Head of caudate nucleus (tissue), 42 donors: Measurements from ENCODE around the gene FUT6.

Source experiments
- DNase-seq, 42 donors: peaks; one replicate each; pipeline versions ENCODE4 v3.0.0 to v3.0.0-alpha.2; 2020 to 2021; ENCODE audit warnings: mixed read lengths in 7 of 42
- intact Hi-C: fragments of 100-400 bp; cut with DNase I; formaldehyde crosslinking; loops from one replicate; pipeline ENCODE4 v1.15.0; 2022

The FUT6 gene

DNA sequence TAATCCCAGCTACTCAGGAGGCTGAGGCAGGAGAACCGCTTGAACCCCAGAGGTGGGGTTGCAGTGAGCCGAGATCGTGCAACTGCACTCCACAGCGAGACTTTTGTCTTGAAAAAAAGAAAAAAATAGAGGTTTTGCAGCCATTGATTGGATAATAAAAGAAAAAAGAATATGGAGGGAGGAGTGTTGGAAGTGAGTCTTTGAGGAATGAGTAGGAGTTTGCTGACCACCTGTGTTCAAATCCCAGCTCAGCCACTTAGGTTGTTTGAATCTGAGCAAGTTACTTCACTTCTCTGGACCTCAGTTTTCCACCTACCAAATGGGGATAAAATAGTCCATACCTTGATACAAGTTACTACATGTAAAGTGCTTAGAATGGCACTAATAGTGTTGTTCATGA is 28.4 kb downstream of the FUT6 start:
- intact Hi-C loops: no loop called here
- no peak for DNase-seq

DNA sequence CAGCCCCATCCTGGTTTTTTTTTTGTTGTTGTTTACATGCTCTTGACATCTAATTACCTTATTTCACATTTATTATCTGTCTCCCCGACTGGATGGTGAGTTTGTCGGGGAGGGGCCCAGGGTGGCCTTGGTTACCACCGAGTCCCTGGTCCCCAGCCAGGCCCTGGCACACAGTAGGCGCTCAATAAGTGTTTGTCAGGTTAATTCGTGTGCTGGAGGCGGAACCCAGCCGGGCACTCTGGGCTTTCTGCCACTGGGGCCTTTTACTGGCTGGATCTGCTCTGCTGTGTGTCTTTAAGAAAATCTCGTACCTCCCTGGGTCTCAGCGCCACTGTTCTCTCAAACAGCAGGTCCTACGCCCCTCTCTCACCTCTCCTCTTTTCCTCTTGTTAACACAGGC is 30.0 kb downstream of the FUT6 start:
- intact Hi-C loops: no loop called here
- DNase-seq: no peak

DNA sequence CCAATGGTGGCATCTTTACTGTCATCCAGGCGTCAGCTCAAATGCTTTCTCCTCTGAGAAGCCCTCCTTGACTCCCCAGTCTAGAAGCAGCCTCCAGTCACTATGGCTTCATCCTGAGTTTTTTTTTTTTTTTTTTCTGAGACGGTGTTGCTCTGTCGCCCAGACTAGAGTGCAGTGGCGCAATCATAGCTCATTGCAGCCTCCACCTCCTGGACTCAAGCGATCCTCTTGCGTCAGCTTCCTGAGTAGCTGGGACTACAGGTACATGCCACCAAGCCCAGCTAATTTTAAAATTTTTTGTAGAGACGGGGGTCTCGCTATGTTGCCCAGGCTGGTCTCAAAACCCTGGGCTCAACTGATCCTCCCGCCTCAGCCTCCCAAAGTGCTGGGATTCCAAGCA is 30.4 kb downstream of the FUT6 start:
- no peak for DNase-seq
- intact Hi-C loops: no loop called here

DNA sequence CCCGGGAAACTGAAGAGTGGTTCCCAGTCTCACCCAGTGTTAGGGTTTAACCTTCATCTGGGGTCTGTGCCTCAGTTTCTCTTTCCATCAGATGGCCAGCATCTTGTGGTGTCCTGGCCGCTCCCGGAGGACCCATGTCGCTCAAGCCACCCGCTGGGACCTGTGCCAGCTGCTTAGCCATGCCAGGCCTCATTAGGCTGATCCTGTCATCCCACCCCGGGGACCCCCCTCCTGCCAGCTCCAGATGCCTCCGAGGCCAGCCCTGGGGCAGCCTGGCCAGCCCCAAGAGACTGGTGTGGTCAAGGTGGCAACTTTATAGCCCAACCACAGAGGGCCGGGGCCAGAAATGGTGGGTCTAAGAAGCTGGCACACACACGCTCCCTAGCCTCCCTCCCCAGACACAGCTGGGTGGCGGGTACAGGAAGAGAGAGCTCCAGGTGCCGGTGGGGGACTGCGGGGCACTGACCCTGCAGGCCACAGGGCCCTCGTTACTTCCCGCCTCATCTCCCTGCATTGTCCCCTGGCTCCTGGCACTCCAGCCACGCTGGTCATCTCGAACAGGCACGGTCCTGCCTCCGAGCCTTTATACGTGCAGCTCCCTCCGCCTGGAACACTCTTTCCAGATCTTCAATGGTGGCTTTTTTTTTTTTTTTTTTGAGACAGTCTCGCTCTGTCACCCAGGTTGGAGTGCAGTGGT is 31.2 kb downstream of the FUT6 start:
- DNase-seq: no peak
- intact Hi-C loops: no loop called here

DNA sequence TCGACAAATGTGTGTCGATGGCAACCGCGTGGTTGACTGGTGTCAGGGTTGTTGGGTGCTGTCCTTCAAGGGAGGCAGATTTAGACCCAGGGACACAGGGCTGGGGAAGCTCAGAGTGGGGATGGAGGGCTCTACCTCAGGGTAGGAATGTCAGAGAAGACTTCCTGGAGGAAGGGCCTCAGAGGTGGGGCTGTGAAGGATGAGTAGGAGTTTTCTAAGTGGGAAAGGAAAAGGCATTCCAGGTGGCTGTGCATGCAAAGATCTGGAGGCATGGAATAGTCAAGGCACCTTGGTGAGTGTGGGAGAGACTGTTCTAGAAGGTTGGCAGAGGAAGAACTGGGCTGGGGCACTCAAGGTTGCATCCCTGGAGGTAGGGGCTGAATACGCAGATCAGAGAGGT is 32.6 kb downstream of the FUT6 start:
- intact Hi-C loops: no loop called here

DNA sequence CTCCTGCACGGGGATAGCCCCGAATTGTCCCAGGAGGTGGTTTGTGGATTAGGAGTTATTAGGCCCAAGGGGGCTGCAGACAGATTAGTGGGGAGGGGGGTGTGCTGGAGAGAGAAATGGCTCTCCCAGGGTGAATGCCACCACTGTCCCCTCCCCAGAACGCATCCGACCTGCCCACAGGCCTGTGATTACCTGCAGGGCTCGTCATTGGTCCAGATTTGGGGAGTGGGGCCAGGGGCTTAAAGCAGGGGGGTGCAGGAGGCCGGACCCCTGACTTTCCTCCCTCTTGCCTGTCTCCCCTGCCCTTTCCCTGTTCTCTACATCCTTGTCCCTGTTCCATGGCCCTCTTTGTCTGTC is 33.4 kb downstream of the FUT6 start:
- no peak for DNase-seq
- intact Hi-C loops: no loop called here

More for the DNA sequence above, 32.6 kb downstream of the FUT6 start:
- DNase-seq: no peak

DNA sequence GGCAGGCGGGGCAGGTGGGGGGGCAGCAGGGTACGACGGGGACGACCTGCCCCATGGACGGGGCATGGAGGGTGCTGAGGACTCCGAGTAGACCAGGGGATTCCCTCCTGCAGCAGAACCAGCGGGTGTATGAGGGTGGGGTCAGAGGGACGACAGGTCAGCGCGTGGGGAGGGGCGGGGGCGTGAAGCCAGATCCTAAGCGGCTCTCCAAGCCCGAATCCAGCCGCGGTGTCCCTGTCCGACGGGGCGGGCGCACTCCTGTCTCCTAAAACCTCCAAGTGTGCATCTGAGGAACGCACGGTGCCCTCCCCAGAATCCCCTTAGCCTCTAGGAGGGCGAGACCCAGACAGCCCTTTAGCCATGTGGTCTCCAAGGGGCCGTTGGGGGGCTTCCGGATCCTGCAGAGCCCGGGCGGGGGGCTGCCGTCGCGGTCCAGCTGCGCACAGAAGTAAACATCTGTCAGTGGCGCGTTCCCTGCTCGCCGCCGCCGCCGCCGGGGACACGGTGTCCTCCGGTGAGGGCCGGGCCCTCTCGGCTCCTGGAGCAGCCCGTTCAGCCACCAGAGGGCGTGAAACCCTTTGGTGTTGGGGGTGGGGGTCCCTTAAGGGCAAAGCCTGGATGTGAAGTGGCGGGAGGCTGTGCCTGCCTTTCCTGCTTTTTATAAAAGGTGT is 33.9 kb downstream of the FUT6 start:
- peak in 11 of 42 donors; percentile 17 to 60 (median 37) for DNase-seq
- intact Hi-C loops: no loop called here

DNA sequence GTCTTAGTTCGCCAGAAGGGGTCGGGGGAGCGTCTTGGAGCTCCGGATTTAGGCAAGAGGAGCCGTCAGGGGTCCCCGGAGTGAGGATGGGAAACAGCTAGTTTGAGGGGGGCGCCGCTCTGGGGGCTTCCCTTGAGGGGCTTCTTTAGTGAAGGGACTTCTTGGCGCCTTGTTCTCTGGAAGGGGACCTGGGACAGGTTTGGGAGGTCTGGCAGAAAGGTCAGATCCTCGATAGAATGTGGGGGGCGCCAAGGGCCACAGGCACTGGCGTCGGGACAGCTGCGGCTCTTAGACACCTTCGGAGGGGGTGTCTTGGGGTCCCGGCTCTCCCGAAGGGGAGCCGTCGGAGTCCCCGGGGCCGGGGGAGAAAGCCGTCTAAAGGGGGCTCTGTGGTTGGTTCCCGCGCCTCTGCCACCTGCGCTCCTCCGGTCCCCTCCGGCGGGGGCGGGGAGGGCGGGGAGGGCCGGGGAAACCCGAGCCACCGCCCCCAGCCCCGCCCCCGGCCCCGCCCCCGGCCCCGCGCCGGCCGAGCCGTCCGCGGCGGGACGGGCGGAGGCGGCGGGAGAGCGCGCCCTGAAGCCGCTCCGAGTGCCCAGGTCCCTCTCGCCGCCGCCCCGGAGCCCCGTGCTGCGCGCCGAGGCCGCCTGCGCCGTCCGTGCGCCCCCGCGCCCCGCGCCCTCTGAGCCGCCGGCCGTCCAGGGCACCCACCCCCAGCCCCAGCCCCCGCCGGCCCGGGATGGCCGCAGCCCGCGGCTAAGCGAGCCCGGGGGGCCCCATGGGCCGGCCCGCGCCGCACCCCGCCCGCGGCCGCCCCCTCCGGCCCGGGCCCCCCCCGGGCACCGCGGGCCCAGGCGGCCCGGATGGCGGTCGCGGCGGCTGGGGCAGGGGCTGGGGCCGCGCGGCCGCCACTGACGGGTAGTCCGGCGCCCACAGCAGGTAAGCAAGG is 34.7 kb downstream of the FUT6 start, which contains the start of gene NRTN:
TSS of gene NRTN (plus strand) at position 552 of the 946 bp plus-strand sequence. CDS start 19,099 bp downstream, outside the sequence.
- intact Hi-C loops: no loop called here
- DNase-seq: no peak

DNA sequence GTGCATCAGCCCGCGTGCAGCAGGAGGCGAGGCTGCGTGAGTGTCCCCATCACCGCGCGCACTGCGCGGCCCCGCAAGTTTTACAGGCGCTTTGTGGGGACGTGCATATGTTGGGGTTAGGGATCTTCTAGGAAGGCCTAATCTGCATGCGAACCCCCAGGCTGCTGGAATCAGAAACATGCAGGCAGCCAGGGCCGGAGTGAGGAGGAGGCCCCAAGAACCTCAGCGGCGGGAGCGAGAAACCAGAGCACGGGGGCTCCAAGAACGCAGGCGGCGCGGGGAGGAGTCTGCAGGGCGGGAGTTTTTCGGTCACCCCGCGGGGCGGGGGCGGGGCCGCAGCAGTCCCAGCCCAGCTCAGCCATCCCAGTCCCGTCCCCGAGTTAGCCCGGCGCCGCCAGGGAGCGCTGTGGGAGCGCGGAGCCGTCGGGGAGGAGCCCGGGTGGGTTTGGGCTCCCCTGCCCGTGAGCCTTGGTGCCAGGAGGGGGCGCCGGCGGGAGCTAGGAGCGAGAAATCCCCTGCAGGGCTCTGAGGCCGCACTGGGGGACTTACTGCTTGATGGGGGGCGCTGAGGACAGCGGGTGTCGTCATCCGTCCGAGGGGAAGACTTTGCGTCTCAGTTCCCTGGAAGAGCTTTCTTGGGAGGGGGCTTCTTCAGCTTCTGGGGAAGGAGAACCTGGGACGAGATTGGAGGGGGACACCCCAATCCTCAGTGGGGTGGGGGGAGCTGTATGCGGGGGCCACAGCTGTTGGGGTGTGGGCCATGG is 35.6 kb downstream of the FUT6 start:
- DNase-seq: peak in 36 of 42 donors; percentile 25 to 80 (median 55)
- intact Hi-C loops: no loop called here

DNA sequence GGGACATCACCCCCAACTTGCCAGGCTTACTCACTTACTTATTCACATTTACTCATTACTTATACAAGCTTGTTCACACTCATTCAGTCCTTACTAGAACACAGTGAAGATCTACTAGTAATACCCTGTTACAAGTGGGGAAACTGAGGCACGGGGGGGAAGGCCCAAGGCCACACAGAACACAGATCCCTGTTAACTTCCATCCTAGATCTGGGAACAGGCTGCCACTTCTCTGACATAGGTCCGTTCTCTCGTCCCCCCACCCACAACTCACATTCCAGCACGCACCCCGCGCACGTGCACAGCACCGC is 36.1 kb downstream of the FUT6 start:
- no peak for DNase-seq
- intact Hi-C loops: no loop called here

DNA sequence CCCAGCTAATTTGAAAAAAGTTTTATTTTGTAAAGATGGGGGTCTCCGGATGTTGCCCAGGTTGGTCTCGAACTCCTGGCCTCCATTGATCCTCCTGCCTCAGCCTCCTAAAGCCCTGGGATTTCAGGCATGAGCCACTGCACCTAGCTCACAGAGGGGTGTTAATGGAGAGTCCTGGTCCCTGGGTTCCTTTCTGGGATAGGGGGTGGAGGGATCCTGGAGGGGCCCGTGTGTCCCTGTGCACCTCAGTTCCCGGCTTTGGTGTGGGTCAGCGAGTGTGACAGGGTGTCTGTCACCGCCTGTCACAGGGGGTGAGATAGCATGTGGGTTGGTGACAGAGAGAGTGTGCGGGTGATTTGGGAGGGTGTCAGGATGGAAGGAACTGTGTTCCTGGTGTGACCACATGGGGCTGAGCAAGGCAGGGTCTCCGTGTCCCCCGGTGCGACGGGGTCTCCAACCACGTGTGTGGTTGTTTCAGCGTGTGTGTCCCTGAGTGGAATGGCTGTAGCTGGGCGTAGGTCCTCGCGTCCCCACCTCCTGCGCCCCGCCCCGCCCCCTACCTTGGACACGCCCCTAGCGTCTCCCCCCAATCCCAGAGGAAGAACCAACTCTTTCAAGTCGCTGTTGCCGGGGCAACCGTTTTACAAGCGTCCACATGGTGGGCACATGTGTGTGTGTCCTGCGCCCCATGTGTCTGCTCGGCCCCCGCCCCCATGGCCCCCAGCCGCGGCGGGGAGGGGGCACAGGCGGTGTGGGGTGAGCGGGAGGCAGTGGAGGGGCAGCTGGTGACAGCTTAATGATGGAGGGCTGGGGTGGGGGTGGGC is 37.5 kb downstream of the FUT6 start:
- intact Hi-C loops: no loop called here
- no peak for DNase-seq

DNA sequence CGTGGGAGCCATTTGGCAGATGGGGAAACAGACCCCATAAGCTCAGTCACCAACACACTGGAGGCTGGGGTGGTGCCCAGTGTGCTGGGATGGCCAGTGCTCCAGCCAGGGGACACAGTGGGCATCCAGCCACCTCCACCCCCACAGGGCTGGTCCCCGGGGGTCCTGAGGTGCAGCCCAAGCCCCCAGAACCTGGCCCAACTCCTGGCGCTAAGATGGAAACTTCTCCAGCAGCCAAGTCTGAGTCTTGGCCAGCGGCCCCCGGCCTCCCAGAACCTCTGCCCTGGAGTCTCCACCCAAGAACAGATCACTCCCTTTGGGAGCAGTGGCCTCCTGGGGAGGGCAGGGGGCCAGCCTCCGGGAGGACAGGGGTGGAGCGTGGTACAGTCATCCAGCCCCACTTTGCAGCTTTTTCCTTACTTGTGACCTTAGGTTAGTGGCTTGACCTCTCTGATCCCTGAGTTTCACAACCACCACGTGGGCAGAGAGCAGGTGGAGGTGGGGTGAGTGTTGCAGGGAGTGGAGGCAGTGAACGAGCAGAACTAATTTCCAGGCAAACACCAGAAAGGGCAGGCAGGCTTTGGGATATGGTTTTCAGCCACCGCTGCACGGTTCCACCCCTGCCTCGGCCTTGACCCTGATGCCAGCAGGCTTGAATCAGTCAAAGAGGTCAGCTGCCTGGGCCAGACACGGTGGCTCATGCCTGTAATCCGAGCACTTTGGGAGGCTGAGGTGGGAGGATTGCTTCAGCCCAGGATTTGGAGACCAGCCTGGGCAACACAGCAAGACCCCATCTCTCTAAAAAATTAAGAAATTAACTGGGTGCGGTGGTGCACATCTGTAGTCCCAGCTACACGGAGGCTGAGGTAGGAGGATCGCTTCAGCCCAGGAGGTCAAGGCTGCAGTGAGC is 38.9 kb downstream of the FUT6 start:
- DNase-seq: no peak
- intact Hi-C loops: no loop called here

DNA sequence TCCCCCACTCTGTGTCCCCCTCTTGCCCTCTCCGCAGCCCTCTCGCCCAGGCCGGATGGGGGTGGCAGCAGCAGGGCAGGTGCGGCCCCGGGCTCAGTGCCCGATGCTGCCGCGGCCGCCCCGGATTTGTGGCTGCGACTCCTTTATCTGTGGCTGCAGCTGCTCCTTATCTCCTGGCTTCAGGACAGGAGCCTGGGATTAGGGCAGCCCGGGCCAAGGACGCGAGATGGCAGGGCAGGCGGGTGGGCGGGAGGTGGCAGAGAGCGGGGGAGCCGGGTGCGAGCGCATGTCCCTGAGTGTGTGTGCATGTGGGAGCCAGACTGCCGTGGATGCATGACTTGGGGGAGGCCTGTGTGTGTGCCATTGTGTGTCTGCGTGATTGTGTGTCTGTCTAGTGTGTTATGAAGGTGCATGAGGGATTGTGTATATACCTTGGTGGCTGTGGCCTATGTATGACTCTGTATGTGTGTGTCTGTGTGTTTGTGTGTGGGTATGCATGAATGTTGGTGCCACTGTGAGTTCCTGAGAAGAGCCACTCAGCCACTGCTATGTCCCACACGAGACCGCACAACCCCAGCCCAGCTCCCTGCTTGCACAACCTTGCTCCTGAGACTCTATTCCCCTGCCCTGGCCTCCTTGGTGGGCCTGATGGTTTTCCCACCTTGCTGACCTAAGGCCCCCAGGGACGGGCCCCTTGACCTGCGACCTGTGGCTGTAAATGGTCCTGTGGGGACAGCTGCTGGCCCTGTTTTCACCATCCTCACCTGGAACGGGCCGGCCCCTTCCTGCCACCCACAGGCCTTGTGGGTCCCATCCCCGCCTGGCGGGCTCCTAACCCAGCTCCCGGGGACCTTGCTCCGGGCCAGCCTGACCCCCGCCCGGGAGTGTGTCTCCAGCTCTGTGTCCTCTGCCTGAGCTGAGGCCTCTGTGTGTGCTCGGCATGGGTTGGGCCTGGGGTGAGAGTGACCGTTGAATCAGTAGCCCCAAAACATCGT is 40.0 kb downstream of the FUT6 start:
- DNase-seq: peak in 1 of 42 donors; percentile 41
- intact Hi-C loops: no loop called here

DNA sequence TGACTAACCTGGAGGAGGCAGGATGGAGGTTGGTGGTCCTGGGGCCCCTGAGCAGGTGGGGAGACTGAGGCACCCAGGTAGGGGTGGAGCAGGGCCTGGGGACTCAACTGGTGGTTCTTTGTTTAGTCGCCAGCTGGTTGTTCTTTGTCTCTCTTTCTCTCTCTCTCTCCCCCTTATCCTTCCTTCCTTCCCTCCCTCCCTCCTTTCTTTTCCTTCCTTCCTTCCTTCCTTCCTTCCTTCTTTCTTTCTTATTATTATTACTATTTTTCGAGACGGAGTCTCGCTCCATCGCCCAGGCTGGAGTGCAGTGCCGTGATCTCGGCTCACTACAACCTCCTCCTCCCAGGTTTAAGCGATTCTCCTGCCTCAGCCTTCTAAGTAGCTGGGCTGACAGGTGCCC is 41.3 kb downstream of the FUT6 start:
- intact Hi-C loops: no loop called here
- DNase-seq: no peak

DNA sequence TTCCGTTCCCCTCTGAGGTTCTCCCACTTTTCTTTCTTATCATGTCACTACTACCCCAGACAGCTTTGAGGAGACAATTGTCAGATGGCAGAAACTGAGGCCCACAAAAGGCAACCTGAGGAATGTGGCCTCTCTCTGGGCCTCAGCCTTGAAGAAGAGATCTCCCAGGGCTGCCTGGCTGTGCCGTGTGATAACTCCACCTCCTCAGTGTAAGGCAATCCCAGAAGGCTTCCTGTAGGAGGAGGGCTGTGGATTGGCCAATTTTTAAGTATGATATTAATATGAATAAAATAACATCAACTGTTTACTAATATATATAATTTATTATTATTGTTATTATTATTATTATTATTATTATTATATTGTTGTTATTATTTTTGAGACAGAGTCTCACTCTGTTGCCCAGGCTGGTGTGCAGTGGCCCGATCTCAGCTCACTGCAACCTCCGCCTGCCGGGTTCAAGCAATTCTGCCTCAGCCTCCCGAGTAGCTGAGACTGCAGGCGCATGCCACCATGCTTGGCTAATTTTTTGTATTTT is 44.1 kb downstream of the FUT6 start:
- DNase-seq: no peak
- intact Hi-C loops: no loop called here

DNA sequence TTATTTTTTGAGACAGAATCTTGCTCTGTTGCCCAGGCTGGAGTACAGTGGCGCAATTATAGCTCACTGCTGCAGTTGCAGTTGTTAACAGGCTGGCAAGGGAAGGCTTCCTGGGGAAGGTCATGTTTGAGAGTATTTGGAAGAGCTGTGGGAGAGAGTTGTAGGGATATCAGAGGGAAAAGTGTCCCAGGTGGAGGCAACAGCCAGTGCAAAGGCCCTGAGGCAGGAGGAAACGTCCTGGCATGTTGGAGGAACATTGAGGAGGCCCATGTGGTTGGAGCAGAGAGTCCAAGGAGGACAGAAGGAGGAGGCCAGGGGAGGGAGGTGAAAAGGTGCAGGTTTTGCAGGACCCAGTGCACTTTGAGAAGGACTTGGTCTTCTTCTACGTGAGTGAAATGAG is 46.3 kb downstream of the FUT6 start:
- no peak for DNase-seq
- intact Hi-C loops: no loop called here
